Dermis blood vessel endothelial cell (primary cell): Measurements from ENCODE around the gene NDUFAF2. TPM values are rescaled to one million over a fixed set of nuclear protein-coding genes. Genes with fewer than 3 reads are reported as not detected.

Source experiments
- DNase-seq: peaks from one replicate; pipeline ENCODE4 v3.0.0; 2010
- total RNA-seq: library from RNA; depleted of rRNA; stranded (reverse); fragments of >200 nt; gene quantifications from 2 replicates; pipeline ENCODE4 v1.2.3, GENCODE V29; 2014

The NDUFAF2 gene
- total RNA-seq, 1 donor from 2014 or later: 19.2 TPM

DNA sequence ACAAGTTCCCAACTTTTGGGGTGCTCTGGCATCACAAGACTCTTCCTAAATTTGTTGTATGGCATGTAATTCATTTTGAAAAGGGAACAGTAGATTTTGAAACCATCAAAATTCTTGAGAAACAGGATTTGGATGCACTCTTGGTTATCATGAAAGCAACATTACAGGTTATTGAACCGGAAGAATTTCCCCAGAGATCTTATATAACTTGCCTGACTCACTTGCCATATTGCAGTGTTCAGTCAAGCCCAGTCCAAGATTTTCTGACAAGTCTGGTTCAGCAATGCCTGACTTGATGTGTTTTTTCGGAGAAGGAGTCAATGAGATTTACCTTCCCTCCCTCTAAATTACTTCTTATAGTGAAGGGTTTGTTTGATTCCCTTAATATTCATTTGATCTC is 185.3 kb downstream of the NDUFAF2 start:
- DNase-seq: no peak

GRCh38 chr5:61132559-61132958 is 187.6 kb downstream of the NDUFAF2 start:
- no peak for DNase-seq

DNA sequence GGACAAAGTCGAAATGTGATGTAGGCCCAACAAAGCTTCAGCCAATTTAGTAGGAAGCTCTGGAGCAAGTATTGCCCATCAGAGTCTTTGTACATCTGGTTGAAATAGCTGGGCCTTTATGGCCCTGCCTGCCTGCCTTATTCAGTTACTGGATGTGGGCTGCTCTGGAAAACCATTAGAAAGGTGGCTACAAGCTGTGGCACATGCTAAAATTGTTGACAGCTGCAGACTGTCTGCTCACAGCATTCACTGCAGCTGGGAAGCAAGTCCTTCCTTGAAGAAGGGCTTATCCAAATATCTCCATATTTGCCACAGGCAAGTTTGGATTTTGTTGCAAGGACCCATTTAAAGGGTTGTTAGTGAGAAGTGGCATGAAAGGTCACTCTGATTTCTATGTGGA is 192.8 kb downstream of the NDUFAF2 start:
- no peak for DNase-seq

DNA sequence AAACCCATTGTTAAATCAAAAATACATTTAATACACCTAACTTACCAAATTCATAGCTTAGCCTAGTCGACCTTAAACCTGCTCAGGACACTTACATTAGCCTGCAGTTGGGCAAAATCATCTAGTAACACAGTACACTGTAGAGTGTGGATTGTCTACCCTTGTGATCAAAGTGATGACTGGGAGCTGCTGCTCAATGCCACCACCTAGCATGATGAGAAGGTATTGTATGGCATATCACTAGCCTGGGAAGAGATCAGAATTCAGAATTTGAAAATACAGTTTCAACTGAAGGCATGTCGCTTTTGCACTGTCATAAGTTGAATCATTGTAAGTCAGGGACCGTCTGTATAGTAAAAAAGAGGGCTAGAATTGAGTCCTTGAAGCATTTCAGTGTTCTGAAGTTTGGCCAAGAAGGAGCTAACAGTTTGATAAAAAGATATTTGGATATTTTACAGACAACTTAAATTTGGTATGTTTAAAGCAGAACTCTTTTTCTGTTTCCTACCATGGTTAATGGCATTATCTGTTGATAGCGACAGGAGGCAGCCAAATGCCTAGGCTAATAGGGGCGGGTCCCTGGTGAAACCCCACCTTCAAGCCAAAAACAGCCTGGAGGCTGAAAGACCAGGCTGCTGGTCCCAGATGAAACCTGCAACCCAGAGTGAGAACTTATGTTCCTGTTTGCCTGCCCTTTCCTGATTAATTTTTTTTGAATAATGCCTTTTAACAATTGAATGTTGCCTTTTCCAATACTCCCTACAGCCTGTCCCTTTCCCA is 194.3 kb downstream of the NDUFAF2 start:
- DNase-seq: peak; percentile 25

DNA sequence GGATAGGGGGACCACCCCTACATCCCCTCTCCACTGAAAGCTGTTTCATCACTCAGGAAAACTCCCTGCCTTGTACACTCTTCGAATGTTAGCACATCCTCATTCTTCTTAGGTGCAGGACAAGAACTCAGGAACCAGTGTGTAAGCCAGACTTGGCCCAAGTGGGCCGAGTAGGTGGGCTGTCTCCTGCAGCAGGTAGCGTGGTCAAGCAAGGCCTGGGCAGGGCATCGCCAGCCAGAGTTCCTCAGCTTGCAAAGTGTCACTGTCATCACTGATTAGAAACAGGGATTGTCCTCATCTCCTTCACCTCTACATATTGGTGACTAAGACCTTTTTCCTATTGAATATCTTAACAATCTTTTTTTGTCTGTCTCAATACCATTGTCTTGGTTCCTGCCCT is 194.9 kb downstream of the NDUFAF2 start:
- no peak for DNase-seq

- no peak for DNase-seq
These were observed 196.8 kb downstream of the NDUFAF2 start for GRCh38 chr5:61141801-61142200.

DNA sequence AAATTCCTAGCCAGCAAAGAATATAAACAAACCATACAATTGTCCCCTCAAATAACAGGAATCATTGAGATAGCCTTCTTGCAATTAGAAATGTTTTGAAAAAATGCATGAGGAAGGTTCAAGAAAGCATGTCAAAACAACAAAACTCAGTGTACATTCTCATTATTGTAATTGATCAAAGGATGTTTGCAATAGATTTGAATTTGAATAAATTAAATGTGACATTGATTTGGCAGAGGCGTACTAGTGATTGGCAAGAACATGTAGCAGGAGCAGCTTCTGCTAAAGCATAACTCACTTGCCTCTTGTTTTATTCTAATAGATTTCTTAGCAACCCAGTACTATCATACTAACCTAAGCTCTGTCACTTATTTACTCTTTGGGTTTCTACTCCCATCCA is 197.4 kb downstream of the NDUFAF2 start:
- no peak for DNase-seq

GRCh38 chr5:61142811-61143210 is 197.8 kb downstream of the NDUFAF2 start:
- DNase-seq: no peak

DNA sequence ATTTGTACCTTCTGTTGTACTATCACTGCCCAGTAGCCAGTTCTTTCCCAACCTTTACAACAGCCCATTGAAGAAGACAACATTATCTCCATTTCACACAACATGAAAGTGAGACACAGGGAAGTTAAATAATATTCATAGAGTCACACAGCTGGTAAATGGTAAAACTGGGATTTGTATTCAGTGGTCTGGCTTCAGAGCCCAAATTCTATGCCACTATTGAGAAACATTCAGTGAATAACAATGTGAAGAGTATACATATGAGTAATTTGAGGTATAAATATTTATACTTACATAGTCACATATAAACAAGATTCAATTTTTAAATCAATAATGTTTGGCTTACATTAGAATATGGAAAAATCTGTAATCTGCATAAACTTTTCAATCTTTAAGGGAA is 203.5 kb downstream of the NDUFAF2 start:
- no peak for DNase-seq

DNA sequence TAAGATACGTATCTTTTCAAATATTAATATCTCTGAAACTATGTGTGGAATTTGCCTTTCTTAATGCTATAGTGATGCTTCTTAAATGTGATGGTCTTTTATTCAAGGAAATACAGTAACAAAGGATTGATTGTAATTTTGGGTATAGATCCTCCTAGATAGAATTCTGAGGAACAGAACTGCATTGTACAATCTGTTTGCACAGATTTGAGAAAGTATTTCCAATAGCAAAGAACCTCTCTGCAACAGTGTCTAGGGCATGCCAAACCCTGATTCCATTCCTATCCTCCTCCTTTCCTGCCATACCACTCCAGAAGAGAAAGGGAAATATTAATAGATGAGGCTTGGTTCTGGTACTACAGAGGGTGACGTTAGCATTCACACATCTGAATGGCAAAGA is 206.9 kb downstream of the NDUFAF2 start:
- no peak for DNase-seq

GRCh38 chr5:61159070-61159469 is 214.1 kb downstream of the NDUFAF2 start:
- DNase-seq: no peak

DNA sequence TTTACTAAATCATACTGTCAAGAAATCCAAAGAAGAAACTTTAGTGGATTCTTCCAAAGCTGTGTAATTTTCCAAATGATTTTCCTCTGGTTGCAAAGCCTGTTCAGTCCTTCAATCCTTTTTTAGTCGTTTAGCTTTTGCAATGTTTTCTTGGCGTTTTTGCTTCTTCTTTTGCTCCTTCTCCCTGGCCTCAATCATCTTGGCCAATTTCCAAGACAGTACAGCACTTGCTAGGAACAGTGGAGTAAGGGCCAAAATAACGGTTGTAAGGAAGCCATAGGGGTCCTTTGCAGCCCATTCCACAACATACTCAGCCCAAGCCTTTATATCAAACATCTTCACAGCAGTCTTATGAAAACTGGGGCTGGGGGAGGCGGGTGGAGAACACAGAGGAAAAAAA is 214.8 kb downstream of the NDUFAF2 start:
- no peak for DNase-seq

GRCh38 chr5:61160497-61160896 is 215.5 kb downstream of the NDUFAF2 start:
- DNase-seq: no peak

GRCh38 chr5:61162010-61162831 is 217.2 kb downstream of the NDUFAF2 start, which contains the start of gene SMIM15:
SMIM15 (minus strand) TSS chr5:61162468; CDS start chr5:61160171, 2,297 bp downstream.
- DNase-seq: peak; percentile 82

DNA sequence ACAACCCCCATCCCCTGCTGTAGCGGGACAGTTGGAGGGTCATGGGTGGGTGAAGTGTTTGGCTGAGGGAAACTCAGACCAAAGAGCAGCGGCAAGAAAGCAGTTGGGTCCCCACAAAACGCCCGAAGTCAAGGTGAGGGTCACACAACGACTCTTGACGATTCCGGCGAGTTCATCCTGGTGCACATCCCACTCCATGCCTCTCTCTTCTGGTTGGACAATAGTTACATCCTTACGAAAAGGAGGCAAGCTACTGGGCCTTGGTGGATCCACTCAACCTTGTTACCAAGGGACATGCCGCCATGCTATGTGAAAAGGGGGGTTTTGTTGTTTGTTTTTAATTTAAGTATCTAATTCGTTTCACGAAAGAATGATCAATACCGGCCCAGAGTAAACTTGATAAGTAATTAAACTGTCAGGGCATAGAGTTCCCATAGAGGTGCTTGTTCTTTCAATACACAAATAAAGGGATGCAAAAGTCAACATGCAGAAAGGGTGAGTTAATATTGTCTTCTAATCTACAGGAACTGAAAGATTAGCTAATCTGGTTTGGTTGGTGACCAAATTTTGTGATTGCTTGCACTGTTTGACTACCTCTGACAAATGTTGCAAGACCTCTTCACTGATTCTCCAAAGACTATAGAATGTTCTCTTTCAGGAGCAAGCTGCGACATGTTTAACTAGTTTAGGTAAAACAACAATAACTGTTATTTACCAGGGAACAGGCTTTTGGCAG is 218.0 kb downstream of the NDUFAF2 start:
- peak; percentile 28 for DNase-seq

DNA sequence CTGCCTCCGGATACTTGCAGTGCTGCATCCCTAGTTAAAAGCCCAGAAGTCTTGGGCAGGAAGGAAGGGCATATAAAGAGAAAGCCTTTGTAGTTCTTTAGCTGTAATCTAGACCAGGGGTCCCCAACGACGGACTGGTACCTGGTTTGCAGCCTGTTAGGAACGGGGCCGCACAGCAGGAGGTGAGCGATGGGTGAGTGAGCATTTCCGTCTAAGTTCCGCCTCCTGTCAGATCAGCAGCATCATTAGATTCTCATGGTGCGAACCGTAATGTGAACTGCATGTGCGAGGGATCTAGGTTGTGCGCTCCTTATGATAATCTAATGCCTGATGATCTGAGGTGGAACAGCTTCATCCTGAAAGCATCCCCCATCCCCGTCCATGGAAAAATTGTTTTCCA is 218.9 kb downstream of the NDUFAF2 start:
- DNase-seq: no peak

DNA sequence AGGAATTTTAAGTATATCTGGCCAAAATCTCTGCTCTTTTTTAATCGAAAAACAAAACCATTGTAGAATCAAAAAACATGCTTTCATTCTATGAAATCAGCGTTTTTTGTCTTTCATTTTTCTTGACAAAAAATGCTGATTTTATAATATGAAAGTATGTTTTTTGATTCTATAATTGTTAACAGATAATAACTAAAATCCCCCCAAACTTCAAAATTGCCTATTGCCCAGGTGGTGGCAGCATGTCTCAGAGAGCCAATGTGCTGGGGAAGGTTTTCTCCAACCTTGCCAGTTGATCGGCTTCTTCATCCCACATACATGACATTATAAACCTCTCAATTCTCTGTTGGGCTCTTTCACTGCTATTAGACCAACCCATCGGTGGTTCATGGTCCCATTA is 222.4 kb downstream of the NDUFAF2 start:
- peak; percentile 75 for DNase-seq

DNA sequence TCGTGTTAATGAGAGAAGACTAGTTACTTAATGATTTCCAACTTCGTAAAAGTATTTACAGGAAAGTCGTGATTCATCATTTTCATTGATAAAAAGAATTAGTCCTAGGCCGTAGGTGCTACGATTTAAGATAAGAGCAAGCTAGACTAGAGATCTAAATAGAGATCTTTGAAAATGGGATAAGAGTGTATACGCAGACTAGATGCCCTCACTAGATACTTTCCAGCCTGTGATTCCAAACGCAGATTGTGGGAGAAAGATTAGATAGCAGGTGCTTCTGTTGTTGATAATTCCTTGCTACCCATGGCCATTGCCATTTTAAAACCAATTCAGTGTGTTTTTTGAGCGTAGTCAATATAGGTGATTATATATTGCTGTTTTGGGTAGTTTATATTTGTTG is 223.9 kb downstream of the NDUFAF2 start:
- DNase-seq: no peak

- no peak for DNase-seq
These were observed 226.5 kb downstream of the NDUFAF2 start for GRCh38 chr5:61171479-61171878.

GRCh38 chr5:61176631-61177030 is 231.6 kb downstream of the NDUFAF2 start:
- DNase-seq: no peak

DNA sequence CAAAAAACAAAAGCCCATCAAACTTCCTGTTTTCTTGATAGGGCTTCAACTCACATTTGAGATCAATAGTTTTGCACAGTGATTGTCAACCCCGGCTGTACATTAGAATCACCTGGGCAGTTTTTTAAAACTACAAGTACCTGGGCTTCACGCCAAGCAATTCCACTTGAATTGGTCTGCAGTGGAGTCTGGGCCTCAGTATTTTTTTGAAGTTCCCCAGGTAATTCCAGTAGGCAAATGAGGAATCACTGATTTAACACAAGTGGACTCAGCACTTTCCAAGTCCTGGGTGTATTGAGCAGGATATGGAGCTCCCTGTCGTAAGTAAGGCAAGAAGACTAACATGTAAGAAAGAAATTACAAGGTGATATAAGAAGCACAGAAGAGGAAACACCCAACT is 232.1 kb downstream of the NDUFAF2 start:
- DNase-seq: no peak

GRCh38 chr5:61177716-61178115 is 232.7 kb downstream of the NDUFAF2 start:
- no peak for DNase-seq

DNA sequence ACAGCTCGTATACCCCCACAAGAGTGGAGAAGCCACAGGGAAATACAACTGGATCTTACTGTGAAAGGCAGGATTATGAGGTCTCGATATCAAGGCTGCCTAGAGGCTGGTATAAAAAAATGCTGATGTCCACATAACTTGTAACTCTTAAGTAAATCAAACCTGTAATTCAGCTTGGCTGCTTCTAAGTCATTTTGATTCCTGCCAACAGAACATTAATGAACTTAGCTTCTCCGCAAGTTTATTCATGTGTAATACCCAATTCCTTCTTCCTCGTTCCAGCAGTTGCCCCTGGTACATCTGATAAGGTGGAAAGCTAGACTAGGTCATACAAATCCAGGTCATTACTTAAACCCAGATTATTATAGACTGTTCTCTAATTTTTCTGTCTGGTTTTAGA is 233.7 kb downstream of the NDUFAF2 start:
- no peak for DNase-seq
